Hematopoietic multipotent progenitor cell (in vitro differentiated cells): ENCODE measurements around the gene TDRKH. TPM values are rescaled to one million over a fixed set of nuclear protein-coding genes. Genes with fewer than 3 reads are reported as not detected.
A peak's percentile ranks its signal among the peaks of the same experiment; 100 is the strongest.

Experiments used
- DNase-seq, 3 donors: peaks; one replicate each; pipeline ENCODE4 v3.0.0-alpha.2; 2011 to 2015; ENCODE audit warnings: low read depth in 2 of 3, low spot score in 2 of 3
- total RNA-seq: library from RNA; depleted of rRNA; stranded (reverse); fragments of >200 nt; gene quantifications from one replicate; pipeline ENCODE4 v1.2.3, GENCODE V29; 2012

Gene TDRKH
- total RNA-seq, 1 donor, result 3.5 TPM

- DNase-seq, result no peak
Measured at GRCh38 chr1:151825204-151825603, 34.9 kb upstream of the TDRKH start.

GRCh38 chr1:151823175-151823574, 32.9 kb upstream of the TDRKH start:
- DNase-seq, result no peak

- DNase-seq, result peak in 1 of 3 donors; percentile 40
Measured at GRCh38 chr1:151822404-151822803, 32.1 kb upstream of the TDRKH start.

- DNase-seq, result peak in 1 of 3 donors; percentile 83
Measured at GRCh38 chr1:151820940-151821339, 30.6 kb upstream of the TDRKH start.

GRCh38 chr1:151819976-151820623, 29.8 kb upstream of the TDRKH start:
- no peak for DNase-seq

- DNase-seq, result no peak
Measured at GRCh38 chr1:151819227-151819835, 29.0 kb upstream of the TDRKH start.

GRCh38 chr1:151817353-151817730, 27.0 kb upstream of the TDRKH start:
- DNase-seq, result peak in 1 of 3 donors; percentile 38

GRCh38 chr1:151816548-151817352, 26.4 kb upstream of the TDRKH start:
- DNase-seq, result no peak

- DNase-seq, result peak in 1 of 3 donors; percentile 53
Measured at GRCh38 chr1:151815716-151816327, 25.5 kb upstream of the TDRKH start.

- DNase-seq, result no peak
Measured at GRCh38 chr1:151814971-151815545, 24.8 kb upstream of the TDRKH start.

GRCh38 chr1:151814426-151814825, 24.1 kb upstream of the TDRKH start:
- DNase-seq, result no peak

- DNase-seq, result no peak
Measured at GRCh38 chr1:151813271-151813977, 23.1 kb upstream of the TDRKH start.

GRCh38 chr1:151811181-151811580, 20.9 kb upstream of the TDRKH start:
- DNase-seq, result no peak

- no peak for DNase-seq
Measured at GRCh38 chr1:151809985-151810556, 19.8 kb upstream of the TDRKH start.

GRCh38 chr1:151809290-151809984, 19.1 kb upstream of the TDRKH start:
- no peak for DNase-seq

- DNase-seq, result no peak
Measured at GRCh38 chr1:151807766-151808165, 17.5 kb upstream of the TDRKH start.

GRCh38 chr1:151807131-151807530, 16.8 kb upstream of the TDRKH start:
- no peak for DNase-seq

- DNase-seq, result no peak
Measured at GRCh38 chr1:151806170-151806569, 15.9 kb upstream of the TDRKH start.

GRCh38 chr1:151805066-151805820, 14.9 kb upstream of the TDRKH start, which contains the start of gene LINGO4:
LINGO4 (minus strand) TSS chr1:151805419; CDS start chr1:151802704, 2,715 bp downstream.
- DNase-seq, result no peak
